SK-N-SH treated with all-trans-retinoic acid at 6 μM for 48 hours (cell line): ENCODE measurements around the gene SERTAD2.

Source experiments
- ATAC-seq: fragments of 200-7000 bp; cut with Tn5 transposase; 3 replicates; pipeline ENCODE4 v1.9.1; 2020; ENCODE audit warnings: mild to moderate bottlenecking, moderate library complexity
- ARNTL ChIP-seq: fragments of 450-650 bp; formaldehyde crosslinking; IDR thresholded peaks from 2 replicates; pipeline ENCODE4 v1.5.0; 2020; ENCODE audit warnings: low read depth, mild to moderate bottlenecking, moderate library complexity, borderline replicate concordance
- BACH2 ChIP-seq: fragments of 250-450 bp; sonication (Bioruptor Pico); IDR thresholded peaks from 2 replicates; pipeline ENCODE4 v1.9.0; 2021; ENCODE audit warnings: mild to moderate bottlenecking, borderline replicate concordance
- CREB5 ChIP-seq: fragments of 250-450 bp; sonication (Bioruptor Pico); IDR thresholded peaks from 2 replicates; pipeline ENCODE4 v1.5.1; 2020; ENCODE audit warnings: low read depth, mild to moderate bottlenecking, moderate library complexity
- CSDC2 ChIP-seq: fragments of 250-450 bp; sonication (Bioruptor Pico); IDR thresholded peaks from 2 replicates; pipeline ENCODE4 v1.5.0; 2020; ENCODE audit warnings: mild to moderate bottlenecking, moderate library complexity
- CSRNP3 ChIP-seq: fragments of 250-450 bp; sonication (Bioruptor Pico); IDR thresholded peaks from 2 replicates; pipeline ENCODE4 v1.5.1; 2021; ENCODE audit warnings: mild to moderate bottlenecking, moderate library complexity
- ESRRG ChIP-seq: fragments of 250-450 bp; sonication (Bioruptor Pico); IDR thresholded peaks from 2 replicates; pipeline ENCODE4 v1.6.1; 2021; ENCODE audit warnings: mild to moderate bottlenecking
- GLIS3 ChIP-seq: fragments of 250-450 bp; sonication (Bioruptor Pico); IDR thresholded peaks from 2 replicates; pipeline ENCODE4 v1.5.0; 2020; ENCODE audit warnings: mild to moderate bottlenecking, moderate library complexity
- OSR1 ChIP-seq: fragments of 250-450 bp; sonication (Bioruptor Pico); IDR thresholded peaks from 2 replicates; pipeline ENCODE4 v1.8.0; 2022; ENCODE audit warnings: moderate library complexity, mild to moderate bottlenecking, inconsistent platforms
- PATZ1 ChIP-seq: fragments of 250-450 bp; sonication (Bioruptor Pico); IDR thresholded peaks from 2 replicates; pipeline ENCODE4 v1.8.0; 2020; ENCODE audit warnings: mild to moderate bottlenecking, moderate library complexity, borderline replicate concordance
- POU6F1 ChIP-seq: fragments of 250-450 bp; sonication (Bioruptor Pico); IDR thresholded peaks from 2 replicates; pipeline ENCODE4 v1.8.0; 2021; ENCODE audit warnings: low read depth, mild to moderate bottlenecking, moderate library complexity, borderline replicate concordance
- TCF4 ChIP-seq: fragments of 250-450 bp; sonication (Bioruptor Pico); IDR thresholded peaks from 2 replicates; pipeline ENCODE4 v1.8.0; 2021; ENCODE audit warnings: mild to moderate bottlenecking, moderate library complexity, borderline replicate concordance
- TOX ChIP-seq: fragments of 250-450 bp; sonication (Bioruptor Pico); IDR thresholded peaks from 2 replicates; pipeline ENCODE4 v1.8.0; 2021; ENCODE audit warnings: mild to moderate bottlenecking, moderate library complexity, borderline replicate concordance
- TSHZ2 ChIP-seq: fragments of 250-450 bp; sonication (Bioruptor Pico); IDR thresholded peaks from 2 replicates; pipeline ENCODE4 v1.5.0; 2020; ENCODE audit warnings: mild to moderate bottlenecking, moderate library complexity
- ZC3H10 ChIP-seq: fragments of 250-450 bp; sonication (Bioruptor Pico); IDR thresholded peaks from 2 replicates; pipeline ENCODE4 v1.5.1; 2021; ENCODE audit warnings: mild to moderate bottlenecking, moderate library complexity
- ZFP3 ChIP-seq: fragments of 250-450 bp; sonication (Bioruptor Pico); IDR thresholded peaks from 2 replicates; pipeline ENCODE4 v1.5.0; 2020; ENCODE audit warnings: mild to moderate bottlenecking, moderate library complexity
- ZFP30 ChIP-seq: fragments of 450-650 bp; formaldehyde crosslinking; IDR thresholded peaks from 2 replicates; pipeline ENCODE4 v1.5.0; 2022; ENCODE audit warnings: mild to moderate bottlenecking, moderate library complexity
- ZNF565 ChIP-seq: fragments of 450-650 bp; formaldehyde crosslinking; conservative IDR thresholded peaks from 2 replicates; pipeline ENCODE4 v1.5.0; 2020; ENCODE audit warnings: low read depth, mild to moderate bottlenecking, moderate library complexity
- ZNF70 ChIP-seq: fragments of 450-650 bp; formaldehyde crosslinking; IDR thresholded peaks from 2 replicates; pipeline ENCODE4 v1.5.0; 2020; ENCODE audit warnings: mild to moderate bottlenecking, moderate library complexity
- ZNF8 ChIP-seq: fragments of 450-650 bp; formaldehyde crosslinking; IDR thresholded peaks from 2 replicates; pipeline ENCODE4 v1.5.0; 2020; ENCODE audit warnings: mild to moderate bottlenecking, moderate library complexity

SERTAD2 gene

GRCh38 chr2:64637000-64637635 is 16.6 kb downstream of the SERTAD2 start:
- ATAC-seq: no peak
- TF ChIP-seq OSR1 (no peak), ZNF565 (CRISPR knock-in tag) (no peak), CSRNP3 (CRISPR knock-in tag) (no peak), TOX (CRISPR knock-in tag) (no peak), TCF4 (CRISPR knock-in tag) (no peak), ZC3H10 (CRISPR knock-in tag) (no peak), ZFP30 (no peak), PATZ1 (no peak), ESRRG (CRISPR knock-in tag) (no peak)

- no peak for ATAC-seq
- TF ChIP-seq CSRNP3 (CRISPR knock-in tag): no peak
- TF ChIP-seq POU6F1 (CRISPR knock-in tag): no peak
- TF ChIP-seq ZNF565 (CRISPR knock-in tag): no peak
- TF ChIP-seq TSHZ2 (CRISPR knock-in tag): no peak
- TF ChIP-seq ZFP3: no peak
- no peak for TF ChIP-seq ARNTL (CRISPR knock-in tag)
- TF ChIP-seq ZNF70 (CRISPR knock-in tag): no peak
- no peak for TF ChIP-seq GLIS3 (CRISPR knock-in tag)
- no peak for TF ChIP-seq OSR1
- TF ChIP-seq TOX (CRISPR knock-in tag): no peak
- no peak for TF ChIP-seq PATZ1
- no peak for TF ChIP-seq CSDC2 (CRISPR knock-in tag)
- TF ChIP-seq BACH2 (CRISPR knock-in tag): no peak
- TF ChIP-seq TCF4 (CRISPR knock-in tag): no peak
- TF ChIP-seq ZNF8: no peak
- no peak for TF ChIP-seq CREB5 (CRISPR knock-in tag)
- TF ChIP-seq ZC3H10 (CRISPR knock-in tag): no peak
- no peak for TF ChIP-seq ZFP30
Measured at GRCh38 chr2:64635976-64636911, 17.5 kb downstream of the SERTAD2 start.
